ENCODE measurements around the gene MEG3.

GRCh38 chr14:100827101-100828021 lies 1.4 kb downstream of the MEG3 start:
- TF ChIP-seq ASH2L (IDR thresholded peaks at IDR 0.05; ENCODE audit: low read length) (no peak), EZH2 (IDR thresholded peaks at IDR 0.05; ENCODE audit: low read depth, low read length, severe bottlenecking) (no peak), POLR2A (IDR thresholded peaks at IDR 0.05; ENCODE audit: control extremely low read depth in 1 of 2, low read depth in 2 of 2, low read length in 2 of 2) (no peak), RBBP5 (IDR thresholded peaks at IDR 0.05; ENCODE audit: borderline replicate concordance, low read depth, low read length) (no peak), JUND (IDR thresholded peaks at IDR 0.05; ENCODE audit: low read length) (no peak)
- TF ChIP-seq, protein P1, sequence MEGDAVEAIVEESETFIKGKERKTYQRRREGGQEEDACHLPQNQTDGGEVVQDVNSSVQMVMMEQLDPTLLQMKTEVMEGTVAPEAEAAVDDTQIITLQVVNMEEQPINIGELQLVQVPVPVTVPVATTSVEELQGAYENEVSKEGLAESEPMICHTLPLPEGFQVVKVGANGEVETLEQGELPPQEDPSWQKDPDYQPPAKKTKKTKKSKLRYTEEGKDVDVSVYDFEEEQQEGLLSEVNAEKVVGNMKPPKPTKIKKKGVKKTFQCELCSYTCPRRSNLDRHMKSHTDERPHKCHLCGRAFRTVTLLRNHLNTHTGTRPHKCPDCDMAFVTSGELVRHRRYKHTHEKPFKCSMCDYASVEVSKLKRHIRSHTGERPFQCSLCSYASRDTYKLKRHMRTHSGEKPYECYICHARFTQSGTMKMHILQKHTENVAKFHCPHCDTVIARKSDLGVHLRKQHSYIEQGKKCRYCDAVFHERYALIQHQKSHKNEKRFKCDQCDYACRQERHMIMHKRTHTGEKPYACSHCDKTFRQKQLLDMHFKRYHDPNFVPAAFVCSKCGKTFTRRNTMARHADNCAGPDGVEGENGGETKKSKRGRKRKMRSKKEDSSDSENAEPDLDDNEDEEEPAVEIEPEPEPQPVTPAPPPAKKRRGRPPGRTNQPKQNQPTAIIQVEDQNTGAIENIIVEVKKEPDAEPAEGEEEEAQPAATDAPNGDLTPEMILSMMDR (IDR thresholded peaks at IDR 0.05; ENCODE audit: control extremely low read depth in 1 of 3, insufficient read depth in 1 of 3, low read depth in 1 of 3, low read length in 3 of 3), result no peak; a peak in 1 of 4 replicates
- TF ChIP-seq, protein P2, sequence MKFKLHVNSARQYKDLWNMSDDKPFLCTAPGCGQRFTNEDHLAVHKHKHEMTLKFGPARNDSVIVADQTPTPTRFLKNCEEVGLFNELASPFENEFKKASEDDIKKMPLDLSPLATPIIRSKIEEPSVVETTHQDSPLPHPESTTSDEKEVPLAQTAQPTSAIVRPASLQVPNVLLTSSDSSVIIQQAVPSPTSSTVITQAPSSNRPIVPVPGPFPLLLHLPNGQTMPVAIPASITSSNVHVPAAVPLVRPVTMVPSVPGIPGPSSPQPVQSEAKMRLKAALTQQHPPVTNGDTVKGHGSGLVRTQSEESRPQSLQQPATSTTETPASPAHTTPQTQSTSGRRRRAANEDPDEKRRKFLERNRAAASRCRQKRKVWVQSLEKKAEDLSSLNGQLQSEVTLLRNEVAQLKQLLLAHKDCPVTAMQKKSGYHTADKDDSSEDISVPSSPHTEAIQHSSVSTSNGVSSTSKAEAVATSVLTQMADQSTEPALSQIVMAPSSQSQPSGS (IDR thresholded peaks at IDR 0.05; ENCODE audit: low read length), result no peak

Measured in H1 (cell line).